Germinal center (tissue), 1 donor: ENCODE measurements around the gene KCTD10.

ENCODE experiments used
- DNase-seq: peaks from one replicate; pipeline ENCODE4 v3.0.0; 2012; ENCODE audit warnings: mixed read lengths, low spot score

The KCTD10 gene

GRCh38 chr12:109477185-109477962 lies at the start of gene KCTD10, which contains the start of gene UBE3B:
TSS of gene KCTD10 (minus strand) at chr12:109477300. CDS start at chr12:109477262, 38 bp downstream.
TSS of gene UBE3B (plus strand) at chr12:109477634. CDS start at chr12:109483552, 5,918 bp downstream.
- DNase-seq: peak; percentile 92

- DNase-seq: no peak
Observed at GRCh38 chr12:109525279-109525585, 48.1 kb upstream of the KCTD10 start.

GRCh38 chr12:109524466-109525278 lies 47.6 kb upstream of the KCTD10 start:
- no peak for DNase-seq

GRCh38 chr12:109523504-109523903 lies 46.4 kb upstream of the KCTD10 start:
- DNase-seq: no peak

DNA sequence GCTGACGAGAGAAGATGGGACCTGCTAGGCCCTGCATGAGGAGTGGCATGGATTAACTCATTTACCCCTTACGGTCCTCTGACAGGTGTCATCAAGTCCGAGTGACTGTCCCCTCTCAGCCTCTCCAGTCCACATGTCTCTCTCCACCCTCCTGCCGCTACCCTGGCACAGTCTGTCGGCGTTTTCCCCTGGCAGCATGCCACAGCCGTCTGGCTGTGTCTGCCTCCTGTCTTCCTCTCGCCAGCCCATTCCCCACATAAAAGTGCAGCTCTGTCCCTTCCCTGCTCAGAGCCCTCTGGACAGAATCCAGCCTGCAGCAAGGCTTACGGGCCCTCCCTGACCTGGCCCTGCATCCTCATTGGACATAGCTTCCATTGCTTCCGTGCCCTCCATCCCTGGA lies 46.0 kb upstream of the KCTD10 start:
- no peak for DNase-seq

- DNase-seq: no peak
Observed at GRCh38 chr12:109521831-109522230, 44.7 kb upstream of the KCTD10 start.

GRCh38 chr12:109519787-109520186 lies 42.7 kb upstream of the KCTD10 start:
- no peak for DNase-seq

DNA sequence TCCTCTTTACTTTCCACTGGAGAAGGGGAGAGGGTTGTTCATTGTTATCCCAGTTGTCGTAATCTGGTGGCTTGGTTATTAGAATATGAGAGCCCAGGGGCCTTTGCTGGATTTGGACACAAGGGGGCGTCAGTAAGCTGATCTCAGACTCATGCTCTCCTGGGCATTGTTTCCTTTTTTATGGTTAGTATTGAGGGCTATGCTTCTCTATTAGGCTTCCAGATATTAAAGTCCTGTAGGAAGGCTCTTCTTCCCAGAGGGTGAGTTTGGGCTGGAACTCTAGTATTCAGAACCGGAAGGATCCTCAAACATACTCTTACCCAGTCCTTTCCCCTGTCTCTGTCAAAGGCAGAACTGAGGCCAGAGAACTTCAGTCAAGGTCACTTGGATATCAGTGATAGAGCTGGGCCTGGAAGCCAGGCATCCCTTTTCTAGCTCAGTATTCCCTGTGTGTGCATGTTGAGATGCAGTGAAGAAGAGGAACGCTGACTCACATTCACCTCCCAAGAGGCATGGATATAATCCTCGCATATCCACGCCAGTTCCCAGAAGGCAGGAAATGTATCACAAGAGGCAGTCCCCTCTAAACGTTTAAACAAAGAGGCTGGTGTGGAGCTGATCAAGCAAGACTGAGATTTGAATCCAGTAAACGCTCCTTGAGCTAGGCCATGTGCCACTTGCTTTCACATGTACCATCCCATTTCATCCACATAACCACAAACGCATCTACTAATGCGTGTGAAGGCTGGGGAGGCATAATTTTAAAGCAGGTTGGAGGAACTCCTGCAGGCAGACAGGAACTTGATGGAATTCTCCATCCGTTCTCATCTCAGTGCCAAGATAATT lies 41.9 kb upstream of the KCTD10 start:
- peak; percentile 59 for DNase-seq

DNA sequence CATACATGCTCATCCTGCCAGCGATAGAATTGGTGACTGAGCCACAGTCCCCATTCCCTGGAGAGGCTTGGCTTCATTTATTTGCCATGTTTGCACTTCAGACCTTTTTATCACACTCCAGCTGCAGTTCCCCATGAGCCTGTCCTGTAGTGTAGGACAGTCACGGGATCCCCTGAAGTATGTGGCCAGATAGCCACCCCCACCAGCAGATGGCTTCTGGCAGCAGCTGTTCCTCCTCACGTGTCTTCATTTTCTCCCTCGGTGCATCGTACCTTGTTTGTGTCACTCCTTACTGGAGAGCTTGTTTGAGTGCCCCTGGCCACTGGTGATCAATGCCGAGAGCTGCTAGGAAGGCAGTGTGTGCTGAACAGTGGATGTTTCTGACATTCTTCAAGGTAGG lies 40.5 kb upstream of the KCTD10 start:
- no peak for DNase-seq

- no peak for DNase-seq
Observed at GRCh38 chr12:109513977-109514376, 36.9 kb upstream of the KCTD10 start.

DNA sequence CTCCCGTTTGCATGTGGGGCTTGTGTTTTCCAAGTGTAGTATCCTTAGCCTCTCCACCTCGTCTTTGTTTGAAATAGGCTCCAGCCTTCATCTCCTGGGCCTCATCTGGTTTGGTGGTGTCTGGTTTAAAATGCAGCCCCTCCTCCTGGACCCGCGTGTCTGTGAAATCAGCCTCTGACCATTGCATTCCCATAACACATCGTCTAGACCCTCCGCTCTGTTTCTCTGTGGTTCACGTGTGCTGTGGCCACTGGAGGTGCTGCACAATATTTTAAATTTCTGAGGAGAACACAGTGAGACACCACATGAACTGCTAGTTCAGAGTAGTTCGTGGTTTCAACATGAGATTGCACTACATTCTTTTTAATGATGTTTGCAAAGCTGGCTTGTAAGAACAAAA lies 36.0 kb upstream of the KCTD10 start:
- DNase-seq: no peak

DNA sequence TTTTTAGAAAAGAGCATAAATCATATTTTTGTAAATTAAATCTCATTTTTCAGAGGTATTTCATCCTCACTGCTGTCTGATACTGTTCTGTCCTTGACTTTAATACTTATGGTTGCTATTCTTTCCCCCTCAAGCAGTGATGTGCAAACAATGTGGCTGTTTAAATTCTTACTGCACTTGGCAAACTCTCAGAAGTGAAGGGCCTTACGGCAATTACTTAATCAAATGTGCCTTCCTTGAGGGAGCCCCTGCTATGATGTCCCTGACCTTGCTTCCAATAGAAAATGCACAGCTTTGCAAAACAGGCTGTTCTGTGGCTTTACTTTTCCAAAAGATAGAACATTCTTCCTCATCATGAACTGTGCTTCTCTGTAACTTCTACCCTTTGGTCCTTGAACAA lies 35.5 kb upstream of the KCTD10 start:
- DNase-seq: no peak

GRCh38 chr12:109510196-109510595 lies 33.1 kb upstream of the KCTD10 start:
- DNase-seq: no peak

DNA sequence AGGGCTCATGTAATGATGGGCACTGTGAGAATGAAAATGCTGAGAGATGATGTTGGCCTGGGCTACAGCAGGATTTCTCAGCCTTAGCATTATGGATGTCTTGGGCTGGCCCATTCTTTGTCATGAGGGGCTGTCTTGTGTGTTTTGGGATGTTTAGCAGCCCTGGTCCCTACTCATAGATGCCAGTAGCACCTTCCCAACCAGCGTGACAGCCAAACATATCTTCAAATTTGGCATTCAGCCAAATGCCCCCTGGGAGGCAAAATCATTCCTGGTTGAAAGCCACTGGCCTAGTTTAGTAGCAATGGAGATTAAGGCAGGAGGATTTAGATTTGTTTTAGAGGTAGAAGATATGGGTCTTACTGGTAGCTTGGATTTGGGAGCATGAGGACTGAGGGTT lies 27.0 kb upstream of the KCTD10 start:
- no peak for DNase-seq

- DNase-seq: no peak
Observed at GRCh38 chr12:109503611-109504010, 26.5 kb upstream of the KCTD10 start.

- DNase-seq: no peak
Observed at GRCh38 chr12:109502332-109502731, 25.2 kb upstream of the KCTD10 start.

GRCh38 chr12:109501299-109501698 lies 24.2 kb upstream of the KCTD10 start:
- DNase-seq: no peak

DNA sequence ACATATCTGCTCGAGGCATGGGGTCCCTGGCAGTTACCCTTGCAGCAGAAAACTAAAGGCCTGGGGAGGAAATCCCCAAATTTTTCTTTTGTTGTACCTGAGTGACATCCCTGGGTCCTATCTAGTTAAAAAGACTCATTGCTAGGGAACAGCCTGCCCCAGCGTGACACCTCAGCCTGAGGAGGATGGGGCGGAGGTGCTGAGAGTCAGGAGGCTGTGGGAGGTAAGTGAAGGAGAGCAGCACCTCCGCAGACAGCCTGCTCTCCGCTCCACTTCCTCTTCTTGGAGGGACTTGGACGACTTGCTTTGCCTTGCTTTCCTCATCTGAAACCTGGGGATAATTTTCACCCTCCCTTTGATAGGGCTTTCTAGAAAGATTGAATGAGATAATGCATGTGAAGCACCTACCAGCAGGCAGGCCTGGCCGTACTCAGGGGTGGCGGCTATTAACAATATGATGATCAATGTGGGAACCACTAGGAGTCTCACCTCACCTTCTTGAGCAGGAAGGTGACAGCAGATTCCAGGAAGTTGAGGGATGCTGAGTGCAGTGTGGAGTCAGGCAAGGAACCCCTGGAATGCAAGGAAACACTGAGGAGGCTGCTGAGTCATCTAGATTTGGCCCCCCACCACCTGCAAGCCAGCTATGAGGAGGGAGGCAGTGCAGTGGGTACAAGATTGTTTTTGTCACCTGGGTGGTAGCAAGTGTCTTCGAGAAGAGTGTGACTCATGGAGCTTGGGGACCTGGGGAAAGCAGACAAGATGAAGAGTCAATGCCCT lies 23.5 kb upstream of the KCTD10 start:
- no peak for DNase-seq

DNA sequence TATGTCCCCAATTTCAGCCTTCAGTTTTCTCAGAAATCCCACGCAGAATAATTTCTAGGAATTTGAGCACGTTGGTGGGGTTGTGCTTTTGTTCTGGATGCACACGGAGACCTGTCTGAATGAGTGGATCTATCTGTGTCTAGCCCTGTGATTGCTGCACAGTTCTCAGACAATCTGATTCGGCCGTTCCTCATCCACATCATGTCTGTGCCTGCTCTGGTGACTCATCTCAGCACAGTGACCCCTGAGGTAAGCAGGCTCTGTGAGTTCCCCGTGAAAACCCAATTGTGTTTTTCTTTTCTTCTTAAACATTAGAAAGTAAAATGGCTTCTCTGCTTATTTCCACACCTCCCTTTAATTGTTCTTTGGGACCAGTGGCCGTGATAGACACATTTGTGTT lies 20.6 kb upstream of the KCTD10 start:
- no peak for DNase-seq

DNA sequence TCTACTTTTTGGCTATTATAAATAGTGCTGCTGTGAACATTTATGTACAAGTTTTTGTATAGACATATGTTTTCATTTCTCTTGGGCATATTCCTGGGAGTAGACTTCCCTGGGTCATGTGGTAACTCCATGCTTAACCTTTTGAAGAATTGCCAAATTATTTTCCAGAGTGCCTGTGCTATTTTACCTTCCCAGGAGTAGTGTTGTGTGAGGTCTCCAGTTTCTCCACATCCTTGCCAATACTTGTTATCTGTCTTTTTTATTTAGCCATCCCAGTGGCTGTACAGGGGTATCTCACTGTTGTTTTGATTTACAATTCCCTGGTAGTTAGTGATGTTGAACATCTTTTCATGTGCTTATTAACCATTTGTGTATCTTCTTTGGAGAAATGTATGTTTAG lies 19.2 kb upstream of the KCTD10 start:
- no peak for DNase-seq

DNA sequence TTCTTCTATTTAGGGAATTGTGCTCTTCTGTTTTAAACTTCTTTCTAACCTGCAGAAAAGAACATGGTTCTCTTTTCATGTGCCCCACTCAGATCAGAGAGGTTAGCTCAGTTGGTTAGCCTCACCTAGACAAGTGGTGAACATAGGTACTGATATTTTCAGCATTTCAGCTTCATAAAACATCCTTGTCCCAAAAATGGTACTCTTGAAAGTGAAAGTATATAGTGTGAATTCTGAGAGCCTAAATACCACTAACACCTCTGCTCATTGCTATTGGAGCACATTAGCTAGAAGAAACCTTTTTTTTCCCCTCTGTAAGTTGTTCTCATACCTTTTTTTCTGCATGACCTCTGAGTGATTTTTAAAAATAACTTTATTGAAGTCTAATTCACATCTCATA lies 17.9 kb upstream of the KCTD10 start:
- no peak for DNase-seq
